WI38 (cell line): ENCODE results near the gene MTMR12.
"Not testable (repeated sequence)": the region's sequence is repeated elsewhere in the genome, so short reads cannot be mapped to it uniquely, and the experiment has no call there.

Experiments used
- H3K4me3 ChIP-seq: 2 replicates; pipeline ENCODE4 v1.5.1; 2011; ENCODE audit warnings: low read depth, mild to moderate bottlenecking, control low read depth, low read length
- TF ChIP-seq, protein P1 (sequence below): IDR thresholded peaks from 2 replicates; pipeline ENCODE4 v1.5.1; 2012; ENCODE audit warnings: low read depth, mild to moderate bottlenecking, control low read depth, low read length

The MTMR12 gene

DNA sequence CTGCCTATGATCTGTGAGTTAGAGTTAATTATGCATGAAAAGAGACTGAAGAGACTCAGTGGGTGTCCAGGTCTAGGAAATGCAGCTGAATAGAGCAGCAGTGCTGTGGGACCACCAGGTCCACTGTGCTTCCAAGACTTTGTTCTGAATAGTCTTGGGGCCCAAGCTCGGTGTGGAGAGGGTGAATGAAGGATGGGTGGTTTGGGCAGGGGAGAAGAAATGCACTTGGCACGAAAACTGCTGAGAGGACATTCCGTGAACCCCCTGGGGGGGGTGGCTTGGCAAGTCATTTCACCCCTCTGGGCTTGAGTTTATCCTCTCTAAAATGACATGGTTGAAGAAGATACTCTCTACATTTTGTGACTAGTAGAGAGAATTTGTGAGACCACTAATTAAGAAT is 102.6 kb downstream of the MTMR12 start:
- TF ChIP-seq, protein P1, sequence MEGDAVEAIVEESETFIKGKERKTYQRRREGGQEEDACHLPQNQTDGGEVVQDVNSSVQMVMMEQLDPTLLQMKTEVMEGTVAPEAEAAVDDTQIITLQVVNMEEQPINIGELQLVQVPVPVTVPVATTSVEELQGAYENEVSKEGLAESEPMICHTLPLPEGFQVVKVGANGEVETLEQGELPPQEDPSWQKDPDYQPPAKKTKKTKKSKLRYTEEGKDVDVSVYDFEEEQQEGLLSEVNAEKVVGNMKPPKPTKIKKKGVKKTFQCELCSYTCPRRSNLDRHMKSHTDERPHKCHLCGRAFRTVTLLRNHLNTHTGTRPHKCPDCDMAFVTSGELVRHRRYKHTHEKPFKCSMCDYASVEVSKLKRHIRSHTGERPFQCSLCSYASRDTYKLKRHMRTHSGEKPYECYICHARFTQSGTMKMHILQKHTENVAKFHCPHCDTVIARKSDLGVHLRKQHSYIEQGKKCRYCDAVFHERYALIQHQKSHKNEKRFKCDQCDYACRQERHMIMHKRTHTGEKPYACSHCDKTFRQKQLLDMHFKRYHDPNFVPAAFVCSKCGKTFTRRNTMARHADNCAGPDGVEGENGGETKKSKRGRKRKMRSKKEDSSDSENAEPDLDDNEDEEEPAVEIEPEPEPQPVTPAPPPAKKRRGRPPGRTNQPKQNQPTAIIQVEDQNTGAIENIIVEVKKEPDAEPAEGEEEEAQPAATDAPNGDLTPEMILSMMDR, result no peak

DNA sequence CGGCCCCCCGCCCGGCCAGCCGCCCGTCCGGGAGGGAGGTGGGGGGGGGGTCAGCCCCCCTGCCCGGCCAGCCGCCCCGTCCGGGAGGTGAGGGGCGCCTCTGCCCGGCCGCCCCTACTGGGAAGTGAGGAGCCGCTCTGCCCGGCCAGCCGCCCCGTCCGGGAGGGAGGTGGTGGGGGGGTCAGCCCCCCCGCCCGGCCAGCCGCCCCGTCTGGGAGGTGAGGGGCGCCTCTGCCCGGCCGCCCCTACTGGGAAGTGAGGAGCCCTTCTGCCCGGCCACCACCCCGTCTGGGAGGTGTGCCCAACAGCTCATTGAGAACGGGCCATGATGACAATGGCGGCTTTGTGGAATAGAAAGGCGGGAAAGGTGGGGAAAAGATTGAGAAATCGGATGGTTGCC is 103.9 kb downstream of the MTMR12 start:
- not testable (repeated sequence) for H3K4me3 ChIP-seq

More for the DNA sequence above, 102.6 kb downstream of the MTMR12 start:
- no peak overlapping the region for H3K4me3 ChIP-seq

DNA sequence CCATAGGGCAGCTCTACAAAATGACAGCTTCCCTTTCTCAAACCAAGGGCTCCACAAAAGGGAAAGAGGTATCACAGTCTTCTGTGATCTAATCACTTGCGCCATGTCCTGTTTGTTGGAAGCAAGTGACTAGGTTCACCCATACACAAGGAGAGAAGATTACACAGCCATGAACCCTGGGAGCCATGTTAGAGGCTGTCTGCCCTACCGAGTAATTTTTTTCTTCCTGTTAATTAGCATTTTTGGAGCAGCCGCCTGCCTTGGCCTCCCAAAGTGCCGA is 105.4 kb downstream of the MTMR12 start:
- TF ChIP-seq, protein P1, result no peak
- H3K4me3 ChIP-seq, result no peak overlapping the region

DNA sequence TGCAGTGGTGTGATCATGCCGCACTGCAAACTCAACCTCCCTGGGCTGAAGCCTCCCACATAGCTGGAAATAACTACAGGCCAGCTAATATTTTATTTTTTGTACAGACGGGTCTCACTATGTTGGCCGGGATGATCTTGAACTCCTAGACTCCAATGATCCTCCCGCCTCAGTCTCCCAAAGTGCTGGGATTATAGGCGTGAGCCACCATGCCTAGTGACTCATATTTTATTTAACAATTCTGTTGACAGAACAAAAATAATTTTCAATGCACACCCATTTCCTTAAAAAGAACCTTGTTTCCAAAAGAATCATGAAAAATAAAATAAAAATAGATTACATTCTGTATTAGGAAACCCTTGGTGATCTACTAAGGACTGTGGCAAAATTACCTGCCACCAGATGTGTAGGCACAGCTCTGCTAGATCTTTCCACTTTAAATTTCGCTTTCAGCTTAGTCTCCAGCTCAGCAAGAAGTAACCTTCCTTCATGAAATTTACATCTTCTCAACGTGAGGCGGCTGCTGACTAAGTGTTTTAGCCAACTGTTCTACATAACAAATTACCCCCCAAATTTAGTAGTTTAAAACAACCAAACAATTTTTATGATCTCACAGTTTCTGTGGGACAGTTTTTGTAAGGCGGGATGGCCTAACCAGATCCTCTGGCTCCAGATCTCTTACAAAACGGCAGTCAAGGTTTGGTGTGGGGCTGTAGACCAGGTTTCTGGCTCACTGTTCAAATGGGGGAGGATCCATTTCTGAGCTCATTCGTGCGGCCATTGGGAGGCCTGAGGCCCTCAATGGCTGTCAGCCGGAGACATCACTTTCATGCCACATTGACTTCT is 106.0 kb downstream of the MTMR12 start:
- TF ChIP-seq, protein P1, result no peak
- H3K4me3 ChIP-seq, result no peak overlapping the region

DNA sequence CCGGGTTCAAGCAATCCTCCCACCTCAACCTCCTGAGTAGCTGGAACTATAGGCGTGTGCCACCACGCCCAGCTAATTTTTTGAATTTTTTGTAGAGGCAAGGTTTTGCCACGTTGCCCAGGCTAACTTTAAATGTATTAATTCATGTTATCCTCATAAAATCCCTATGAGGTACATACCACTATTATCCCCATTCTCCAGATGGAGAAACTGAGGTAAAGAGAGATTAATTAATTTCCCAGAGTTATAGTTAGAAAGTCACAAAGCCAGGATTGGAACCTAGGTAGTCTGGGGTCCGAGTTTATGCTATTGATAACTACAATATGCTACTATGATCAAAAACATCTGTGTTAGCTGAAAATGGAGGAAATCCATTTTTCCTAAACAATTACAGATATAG is 106.7 kb downstream of the MTMR12 start:
- no peak overlapping the region for H3K4me3 ChIP-seq
- TF ChIP-seq, protein P1, result no peak

DNA sequence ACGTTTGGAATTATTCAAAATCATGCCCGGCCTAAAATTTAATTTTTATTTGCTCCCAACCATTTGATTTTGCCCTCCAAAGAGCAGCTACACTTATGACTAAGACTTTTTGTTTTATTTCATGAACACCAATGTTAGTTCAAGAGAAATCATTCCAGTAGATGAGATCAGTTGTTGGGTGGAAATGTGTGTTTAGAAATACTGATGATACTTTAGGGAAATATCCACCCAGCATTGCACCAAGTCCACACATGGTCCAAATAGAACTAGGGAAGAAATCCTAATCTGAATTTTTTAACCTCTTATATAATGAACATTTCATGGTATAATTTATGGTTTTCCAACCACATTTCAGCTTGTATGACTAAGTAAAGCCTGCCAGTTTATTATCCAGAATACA is 110.3 kb downstream of the MTMR12 start:
- TF ChIP-seq, protein P1, result no peak
- H3K4me3 ChIP-seq, result no peak overlapping the region

DNA sequence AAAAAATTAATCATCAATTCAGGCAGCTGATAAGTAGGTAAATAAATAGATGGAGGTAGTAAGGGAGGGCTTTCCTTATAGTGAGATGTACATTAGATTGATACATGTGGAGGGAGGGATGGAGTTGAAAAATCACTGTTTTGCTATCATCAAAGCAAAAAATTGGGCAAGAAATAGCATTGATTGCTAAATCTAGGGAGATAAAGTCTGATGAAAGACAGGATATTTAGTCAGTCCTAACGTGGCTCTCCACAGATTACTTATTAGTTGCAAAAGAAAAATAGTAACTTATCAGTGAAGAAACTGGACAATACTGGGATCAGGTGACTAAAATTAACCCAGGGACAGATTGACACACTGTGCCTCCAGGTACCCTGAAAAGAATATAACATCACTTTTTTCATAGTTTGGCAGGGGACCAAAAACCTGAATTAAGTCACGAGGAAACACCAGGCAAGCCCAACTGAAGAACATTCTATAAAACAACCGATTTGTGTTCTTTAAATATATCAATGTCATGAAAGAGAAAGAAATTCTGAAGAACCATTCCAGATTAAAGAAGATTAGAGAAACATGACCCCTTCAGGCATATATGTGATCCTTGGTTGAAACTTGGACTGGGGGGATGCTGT is 111.5 kb downstream of the MTMR12 start:
- TF ChIP-seq, protein P1, result no peak

More for the DNA sequence above, 111.5 kb downstream of the MTMR12 start:
- H3K4me3 ChIP-seq, result no peak overlapping the region
